NCI-H82 (cell line): ENCODE results near the gene OTOS.

Experiments used
- DNase-seq: peaks from one replicate; lab custom pipeline; 2025; lab: John Stamatoyannopoulos, UW

OTOS gene

DNA sequence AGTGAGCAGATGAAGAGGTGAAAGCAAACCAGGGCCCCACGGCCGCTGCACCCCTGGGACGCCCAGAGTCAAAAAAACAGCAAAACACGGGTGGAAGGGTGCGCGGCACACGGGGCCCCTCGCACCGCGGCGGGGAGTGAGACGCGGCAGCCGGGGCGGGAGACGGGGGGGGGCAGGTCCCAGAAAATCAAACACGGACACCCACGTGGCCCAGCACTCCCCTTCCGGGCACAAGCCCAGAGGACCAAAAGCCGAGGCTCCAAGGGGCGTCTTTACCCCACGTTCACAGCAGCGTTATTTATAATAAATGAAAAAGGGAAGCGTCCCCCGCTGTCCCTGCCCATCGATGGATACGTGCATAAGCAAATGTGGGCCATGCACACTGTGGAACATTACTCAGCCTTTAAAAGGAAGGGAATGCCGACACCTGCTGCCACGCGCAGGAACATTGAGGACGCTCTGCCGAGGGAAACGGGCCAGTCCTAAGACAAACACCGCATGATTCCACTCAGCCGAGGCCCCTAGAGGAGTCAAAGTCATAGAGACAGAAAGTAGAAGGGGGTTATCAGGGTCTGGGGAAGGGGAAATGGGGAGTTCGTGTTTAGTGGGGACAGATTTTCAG lies 3.7 kb downstream of the OTOS start:
- no peak for DNase-seq

DNA sequence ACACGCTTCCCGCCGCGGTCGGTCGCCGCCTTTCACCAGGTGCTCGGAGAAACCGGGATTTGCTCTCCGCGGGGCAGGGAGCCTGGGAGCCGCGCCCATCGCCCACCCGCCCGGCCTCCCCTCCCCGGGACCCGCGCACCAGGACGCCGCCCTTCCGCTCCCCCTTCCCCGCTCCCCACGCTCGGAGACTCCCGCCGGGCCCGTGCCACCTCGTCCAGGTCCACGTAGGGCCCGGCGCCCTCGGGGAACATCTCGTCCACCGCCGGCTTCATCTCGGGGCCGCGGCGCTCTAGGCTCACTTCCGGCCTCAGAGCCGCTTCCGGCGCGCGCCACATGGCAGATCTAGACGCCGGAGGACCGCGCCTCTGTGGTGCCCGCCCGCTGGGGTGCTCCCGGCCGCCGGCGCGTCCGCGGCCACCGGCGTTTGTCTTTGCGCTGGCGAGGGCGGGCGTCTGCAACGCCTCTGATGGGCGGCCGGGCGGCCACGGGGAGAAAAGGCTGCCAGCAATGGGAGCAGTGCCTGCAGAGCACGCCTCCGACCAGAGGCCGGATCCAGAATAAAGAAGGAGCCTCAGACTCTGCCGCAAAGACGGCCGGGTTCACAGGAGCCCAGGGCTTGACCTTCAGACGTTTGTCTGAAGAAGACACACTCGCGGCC lies 4.3 kb downstream of the OTOS start, which contains the start of gene COPS9:
COPS9 (minus strand) TSS at position 293 of the 658 bp plus-strand sequence; CDS start at position 272, 21 bp downstream.
- peak; percentile 85 for DNase-seq

GRCh38 chr2:240135706-240136012 lies 4.8 kb downstream of the OTOS start:
- DNase-seq, result no peak

- no peak for DNase-seq
Observed at GRCh38 chr2:240134956-240135520, 5.4 kb downstream of the OTOS start.

GRCh38 chr2:240134466-240134865 lies 6.0 kb downstream of the OTOS start:
- DNase-seq, result no peak

GRCh38 chr2:240133401-240133800 lies 7.1 kb downstream of the OTOS start:
- no peak for DNase-seq

DNA sequence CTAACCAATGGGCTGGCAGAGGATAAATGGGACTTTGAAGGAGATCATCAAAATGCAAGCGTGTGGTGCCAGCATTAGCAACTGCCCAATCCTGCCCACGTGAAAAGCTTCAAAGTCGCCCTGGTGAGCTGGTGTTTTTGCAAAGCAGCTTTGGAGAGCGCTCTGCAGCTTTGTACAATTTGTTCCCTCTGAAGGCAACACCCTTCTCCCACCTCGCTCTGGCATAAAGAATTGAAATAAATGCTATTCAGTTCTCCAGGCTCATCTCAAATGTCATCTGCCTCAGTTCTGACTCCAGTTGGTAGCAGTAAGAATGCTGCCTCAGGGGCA lies 7.8 kb downstream of the OTOS start:
- DNase-seq, result no peak

DNA sequence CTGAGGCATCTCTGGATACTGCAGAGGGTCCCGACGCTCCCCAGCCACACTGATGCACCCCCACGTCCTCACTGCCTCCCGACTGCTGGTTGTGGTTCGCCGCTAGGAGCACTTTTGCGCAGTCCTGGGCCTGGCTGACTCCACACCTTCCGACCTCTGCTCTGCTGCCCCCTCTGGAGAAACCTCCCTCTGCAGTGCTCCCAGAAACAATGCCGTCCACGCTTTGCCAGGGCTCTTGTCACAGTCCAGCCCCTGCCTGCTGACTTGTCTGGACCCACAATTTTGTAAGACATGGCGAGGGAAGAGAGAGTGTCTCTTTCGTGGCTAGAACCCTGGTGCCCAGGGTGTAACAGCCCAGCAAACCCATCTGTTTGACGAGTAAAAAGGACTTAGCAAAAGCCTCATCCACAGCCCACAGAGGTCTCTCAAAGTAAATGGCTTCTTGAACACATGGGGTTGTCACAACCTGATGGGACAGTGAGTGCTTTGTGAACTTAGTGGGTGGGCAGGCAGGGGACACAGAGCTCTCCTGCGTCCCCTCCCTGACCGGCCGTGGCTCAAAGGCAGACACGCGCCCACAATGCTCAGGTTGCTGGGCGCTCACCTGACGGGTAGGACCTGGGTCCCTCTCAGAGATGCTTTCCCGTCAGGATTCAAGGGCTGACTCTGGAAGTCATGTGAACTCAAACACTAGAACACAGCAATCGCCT lies 8.4 kb downstream of the OTOS start:
- DNase-seq, result no peak

- no peak for DNase-seq
Observed at GRCh38 chr2:240131296-240131695, 9.2 kb downstream of the OTOS start.

DNA sequence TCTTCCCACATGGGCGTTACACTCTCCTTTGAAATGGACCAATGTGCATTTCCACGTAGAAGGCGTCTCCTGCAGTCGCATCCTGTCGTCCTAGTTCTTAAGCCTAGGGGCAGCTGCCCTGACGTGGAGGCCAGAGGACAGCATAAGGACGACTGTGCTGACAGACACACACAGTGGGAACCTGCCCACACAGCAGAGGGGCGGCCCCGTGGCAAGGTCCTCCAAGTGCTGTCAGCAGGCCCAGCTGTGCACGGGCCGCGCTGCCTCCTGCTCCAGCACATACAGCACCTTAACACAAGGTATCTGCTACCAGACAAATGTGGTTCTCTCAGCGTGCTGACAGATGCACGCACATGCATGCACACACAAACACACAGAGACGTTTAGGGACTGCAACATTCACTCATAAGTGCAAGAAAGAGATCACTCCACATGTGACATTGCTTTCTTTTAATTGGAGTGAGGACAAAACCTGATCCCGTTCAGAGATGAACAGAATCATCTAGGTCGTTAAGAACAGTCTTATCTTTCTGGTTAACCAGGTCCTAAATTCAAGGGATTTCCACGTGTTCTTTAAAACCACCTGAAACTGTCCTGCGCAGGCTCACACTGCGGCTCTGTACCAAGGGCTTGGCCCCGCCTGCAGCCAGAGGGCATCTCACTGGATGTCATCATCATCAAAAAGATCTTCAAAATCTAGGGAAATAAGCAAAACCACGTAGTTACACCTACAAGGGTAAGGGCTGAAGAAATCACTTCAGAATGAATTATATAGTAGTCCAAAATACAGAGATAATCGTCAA lies 9.9 kb downstream of the OTOS start:
- no peak for DNase-seq

GRCh38 chr2:240129731-240130392 lies 10.6 kb downstream of the OTOS start:
- no peak for DNase-seq

DNA sequence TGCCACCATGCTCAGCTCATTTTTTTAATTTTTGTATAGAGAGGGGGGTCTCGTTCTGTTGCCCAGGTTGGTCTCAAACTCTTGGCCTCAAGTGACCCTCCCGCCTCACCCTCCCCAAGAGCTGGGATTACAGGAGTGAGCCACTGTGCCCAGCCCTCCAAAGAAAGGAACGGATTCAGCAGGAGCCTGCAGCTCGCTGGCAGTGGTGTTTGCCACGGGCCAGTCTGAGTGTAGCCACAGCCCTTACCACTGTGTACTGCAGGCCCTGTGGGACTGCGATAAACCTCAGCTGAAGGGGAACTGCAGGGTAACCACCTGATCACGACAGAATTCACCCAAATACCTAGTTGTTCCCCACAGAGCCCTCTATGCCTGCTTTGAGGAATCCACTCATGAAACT lies 11.1 kb downstream of the OTOS start:
- DNase-seq, result no peak

- no peak for DNase-seq
Observed at GRCh38 chr2:240128608-240129145, 11.8 kb downstream of the OTOS start.

DNA sequence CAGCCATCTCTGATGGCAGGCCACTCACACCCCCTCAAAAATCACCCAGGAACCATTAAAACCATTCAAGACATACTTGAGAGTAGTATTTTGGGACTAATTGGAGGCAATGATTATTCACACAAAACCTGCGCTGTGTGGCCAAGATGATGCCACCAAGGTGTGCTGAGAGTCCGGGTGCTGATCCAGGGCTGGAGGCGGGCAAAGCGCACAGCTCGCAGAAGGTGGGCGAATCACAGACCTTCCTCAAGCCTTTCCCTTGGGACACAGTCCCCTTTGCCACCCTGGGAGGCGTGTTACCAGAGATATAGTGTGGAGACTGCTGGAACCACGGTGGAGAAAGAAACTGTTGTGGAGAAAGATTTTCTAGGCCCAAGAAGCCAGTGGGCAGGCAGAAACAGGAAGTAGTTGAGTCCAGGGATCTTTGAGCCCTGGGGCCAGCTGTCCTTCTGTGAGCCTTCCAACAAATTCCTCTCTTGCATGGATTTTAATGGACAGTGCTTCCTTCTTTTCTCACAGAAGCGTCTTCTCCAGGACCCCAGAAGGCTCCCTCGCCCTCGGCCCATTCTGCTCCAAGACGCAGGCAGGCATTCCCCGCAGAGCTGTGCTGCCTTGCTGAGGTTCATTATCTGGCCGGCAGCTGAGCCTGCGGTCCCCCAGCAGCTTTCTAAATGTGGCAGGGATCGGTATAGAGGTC lies 12.4 kb downstream of the OTOS start:
- DNase-seq, result no peak

GRCh38 chr2:240127191-240127750 lies 13.2 kb downstream of the OTOS start:
- no peak for DNase-seq

DNA sequence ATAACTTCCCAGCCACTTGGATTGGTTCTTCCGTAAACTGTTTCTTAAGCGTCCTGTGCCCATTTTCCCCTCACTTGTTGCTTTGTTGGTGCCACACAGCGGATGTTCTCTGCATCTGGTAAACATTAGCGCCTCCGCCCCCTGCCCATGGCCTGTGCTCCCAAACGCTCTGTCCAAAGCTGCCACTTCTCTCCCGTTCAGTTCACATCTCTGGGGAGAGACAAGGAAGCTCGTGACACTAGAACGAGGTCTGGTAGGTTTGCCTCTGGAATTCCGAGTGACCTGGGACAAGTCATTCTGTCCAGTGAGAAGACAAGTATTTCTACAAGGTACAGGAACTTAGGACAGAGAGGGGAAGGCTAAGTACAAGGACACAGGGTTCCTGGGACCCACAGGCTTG lies 13.7 kb downstream of the OTOS start:
- DNase-seq, result no peak

DNA sequence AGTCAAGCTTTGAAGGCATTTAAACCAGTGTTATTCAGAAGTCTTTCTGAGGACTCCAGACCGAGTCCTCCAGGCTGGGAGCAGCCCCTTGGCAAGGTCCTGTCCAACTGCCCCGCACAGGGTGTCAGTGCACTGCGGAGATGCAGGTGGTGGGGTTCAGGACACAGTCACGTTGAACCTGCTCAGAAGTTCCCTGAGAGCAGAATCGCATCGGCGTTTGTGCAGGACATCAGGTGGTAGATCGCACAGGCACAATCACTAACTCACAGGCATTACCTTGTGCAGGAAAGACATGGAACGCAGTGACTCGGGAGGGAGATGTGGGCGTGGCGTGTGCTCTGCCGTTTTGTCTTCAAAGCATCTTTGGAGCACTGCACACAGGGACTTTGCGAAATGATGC lies 14.7 kb downstream of the OTOS start:
- no peak for DNase-seq

GRCh38 chr2:240124651-240125030 lies 15.8 kb downstream of the OTOS start:
- DNase-seq, result no peak

- no peak for DNase-seq
Observed at GRCh38 chr2:240123821-240124650, 16.4 kb downstream of the OTOS start.

DNA sequence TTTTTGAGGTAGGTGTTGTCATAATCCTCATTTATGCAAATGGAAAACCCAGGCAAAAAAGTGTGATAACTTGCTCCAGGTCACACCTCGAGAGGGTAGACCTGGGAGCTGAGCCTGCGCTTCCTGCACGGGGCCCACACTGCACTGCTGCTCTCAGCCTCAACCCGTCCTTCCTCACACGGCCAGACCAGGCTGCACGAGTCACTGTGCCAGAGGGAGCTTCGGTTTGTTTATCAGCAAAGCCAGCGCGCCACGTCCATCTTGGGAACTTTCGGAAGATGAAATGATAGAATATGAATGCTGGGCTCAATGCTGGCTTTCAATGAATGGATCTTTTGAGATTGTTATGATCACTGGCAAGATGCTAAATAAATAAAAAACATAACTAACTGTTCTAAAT lies 18.8 kb downstream of the OTOS start:
- no peak for DNase-seq
